Mesendoderm (in vitro differentiated cells): ENCODE results near the gene DCXR.

ENCODE experiments used
- DNase-seq: peaks from one replicate; pipeline ENCODE4 v3.0.0; 2013
- H2AK5ac ChIP-seq: 2 replicates; pipeline ENCODE4 v1.6.1; 2013; ENCODE audit warnings: low read length, inconsistent platforms
- H2BK120ac ChIP-seq: 2 replicates; pipeline ENCODE4 v1.6.1; 2013; ENCODE audit warnings: low read depth, mild to moderate bottlenecking, low read length, moderate library complexity, mixed read lengths
- H2BK15ac ChIP-seq: replicated peaks from 2 replicates; pipeline ENCODE4 v1.6.1; 2013; ENCODE audit warnings: low read depth, mild to moderate bottlenecking, moderate library complexity
- H2BK5ac ChIP-seq: 2 replicates; pipeline ENCODE4 v1.6.1; 2013; ENCODE audit warnings: low read length, inconsistent platforms
- H3K18ac ChIP-seq: 2 replicates; pipeline ENCODE4 v1.6.1; 2013; ENCODE audit warnings: mild to moderate bottlenecking, low read length, mixed read lengths
- H3K23ac ChIP-seq: one replicate; pipeline ENCODE4 v1.6.1; 2013; ENCODE audit warnings: low read length
- H3K27ac ChIP-seq: 2 replicates; pipeline ENCODE4 v1.5.1; 2013; ENCODE audit warnings: low read depth, mild to moderate bottlenecking, inconsistent platforms, low read length, moderate library complexity
- H3K27me3 ChIP-seq: 2 replicates; pipeline ENCODE4 v1.6.1; 2013; ENCODE audit warnings: low read length, control low read depth, mild to moderate bottlenecking, inconsistent platforms; ENCODE audit not compliant: insufficient read depth, poor library complexity
- H3K36me3 ChIP-seq: 2 replicates; pipeline ENCODE4 v1.6.1; 2013; ENCODE audit warnings: low read length, inconsistent platforms; ENCODE audit not compliant: control insufficient read depth, insufficient read depth
- H3K4ac ChIP-seq: one replicate; pipeline ENCODE4 v1.6.1; 2013; ENCODE audit warnings: low read depth, mild to moderate bottlenecking, low read length, moderate library complexity
- H3K4me1 ChIP-seq: 2 replicates; pipeline ENCODE4 v1.6.1; 2013; ENCODE audit warnings: low read depth, low read length, inconsistent platforms; ENCODE audit not compliant: control insufficient read depth
- H3K4me2 ChIP-seq: 2 replicates; pipeline ENCODE4 v1.6.1; 2013; ENCODE audit warnings: low read length
- H3K4me3 ChIP-seq: 2 replicates; pipeline ENCODE4 v1.5.1; 2013; ENCODE audit warnings: mild to moderate bottlenecking, low read length
- H3K56ac ChIP-seq: one replicate; pipeline ENCODE4 v1.6.1; 2013; ENCODE audit warnings: low read length
- H3K79me1 ChIP-seq: 2 replicates; pipeline ENCODE4 v1.6.1; 2013; ENCODE audit warnings: low read length, inconsistent platforms
- H3K79me2 ChIP-seq: 2 replicates; pipeline ENCODE4 v1.6.1; 2013; ENCODE audit warnings: mild to moderate bottlenecking, low read length; ENCODE audit not compliant: control insufficient read depth, insufficient read depth
- H3K9ac ChIP-seq: 2 replicates; pipeline ENCODE4 v1.6.1; 2013; ENCODE audit warnings: low read length, inconsistent platforms
- H4K5ac ChIP-seq: one replicate; pipeline ENCODE4 v1.6.1; 2013; ENCODE audit warnings: low read length
- H4K8ac ChIP-seq: one replicate; pipeline ENCODE4 v1.6.1; 2013; ENCODE audit warnings: low read depth, mild to moderate bottlenecking, control low read depth, low read length, moderate library complexity
- WGBS: extraction: QIAGEN DNeasy Blood & Tissue Kit; methylation state at CpG from one replicate; pipeline ENCODE4 v1.1.7; 2013; ENCODE audit warnings: low lambda C conversion rate, missing lambda C conversion rate; ENCODE audit not compliant: insufficient coverage; ENCODE audit errors: extremely low coverage; 5-methylcytosine and 5-hydroxymethylcytosine counted together

The DCXR gene

GRCh38 chr17:82031303-82031884, 6.1 kb downstream of the DCXR start, which contains the start of gene RAC3:
Gene RAC3, plus strand, starts transcription at chr17:82031678. Its CDS starts 84 bp downstream, at chr17:82031762.
- Histone ChIP-seq H3K4ac (no peak within 1 kb of the TSS), H3K36me3 (no peaks in the 10 kb centered on the region), H3K79me1 (no peaks in the 10 kb centered on the region), H2BK15ac (no peak within 1 kb of the TSS), H3K23ac (peak within 1 kb of the TSS; percentile 99), H3K4me3 (peak within 1 kb of the TSS; percentile 60), H3K27ac (peak within 1 kb of the TSS; percentile 22), H3K56ac (peak within 1 kb of the TSS; percentile 96), H3K79me2 (no peaks in the 10 kb centered on the region), H3K4me2 (peak within 1 kb of the TSS; percentile 70), H3K18ac (peak within 1 kb of the TSS; percentile 40), H2BK120ac (no peak within 1 kb of the TSS), H2BK5ac (no peak within 1 kb of the TSS), H2AK5ac (peak within 1 kb of the TSS; percentile 11), H4K8ac (no peak within 1 kb of the TSS), H3K9ac (peak within 1 kb of the TSS; percentile 92), H3K4me1 (no peaks in the 10 kb centered on the region), H3K27me3 (no peaks in the 10 kb centered on the region), H4K5ac (no peak within 1 kb of the TSS)
- no CpG with 5 or more reads among the region's 96 CpGs for WGBS
- peak; percentile 60 for DNase-seq

- WGBS: no CpG with 5 or more reads among the region's 94 CpGs
- H3K36me3 ChIP-seq: no peaks in the 10 kb centered on the region
- H4K5ac ChIP-seq: no peak overlapping the region
- H3K56ac ChIP-seq: peak overlapping the region; percentile 84
- H4K8ac ChIP-seq: no peak overlapping the region
- H3K27me3 ChIP-seq: no peaks in the 10 kb centered on the region
- H3K4ac ChIP-seq: no peak overlapping the region
- no peak overlapping the region for H2BK120ac ChIP-seq
- peak overlapping the region; percentile 99 for H3K23ac ChIP-seq
- H3K18ac ChIP-seq: peak overlapping the region; percentile 40
- no peak overlapping the region for H2BK15ac ChIP-seq
- no peak overlapping the region for H2BK5ac ChIP-seq
- no peaks in the 10 kb centered on the region for H3K79me2 ChIP-seq
- peak overlapping the region; percentile 22 for H3K27ac ChIP-seq
- H2AK5ac ChIP-seq: no peak overlapping the region
- peak overlapping the region; percentile 74 for H3K9ac ChIP-seq
- peak overlapping the region; percentile 52 for H3K4me2 ChIP-seq
- no peaks in the 10 kb centered on the region for H3K79me1 ChIP-seq
- H3K4me3 ChIP-seq: peak overlapping the region; percentile 37
- peak; percentile 83 for DNase-seq
- no peaks in the 10 kb centered on the region for H3K4me1 ChIP-seq
These were observed 6.8 kb downstream of the DCXR start for GRCh38 chr17:82030470-82031302.

GRCh38 chr17:82029990-82030469, 7.5 kb downstream of the DCXR start:
- Histone ChIP-seq H2AK5ac (no peak overlapping the region), H3K4me1 (no peaks in the 10 kb centered on the region), H3K23ac (no peak overlapping the region), H3K18ac (no peak overlapping the region), H3K36me3 (no peaks in the 10 kb centered on the region), H3K27ac (no peak overlapping the region), H3K56ac (no peak overlapping the region), H3K27me3 (no peaks in the 10 kb centered on the region), H3K4me2 (no peak overlapping the region), H4K8ac (no peak overlapping the region), H3K4ac (no peak overlapping the region), H4K5ac (no peak overlapping the region), H3K4me3 (no peak overlapping the region), H2BK15ac (no peak overlapping the region), H2BK5ac (no peak overlapping the region), H2BK120ac (no peak overlapping the region), H3K79me1 (no peaks in the 10 kb centered on the region), H3K79me2 (no peaks in the 10 kb centered on the region), H3K9ac (no peak overlapping the region)
- WGBS: no CpG with 5 or more reads among the region's 31 CpGs
- DNase-seq: no peak

- Histone ChIP-seq H3K4me3 (no peak overlapping the region), H2BK15ac (no peak overlapping the region), H3K27ac (no peak overlapping the region), H2AK5ac (no peak overlapping the region), H2BK120ac (no peak overlapping the region), H3K36me3 (no peaks in the 10 kb centered on the region), H3K23ac (no peak overlapping the region), H4K5ac (no peak overlapping the region), H3K56ac (no peak overlapping the region), H3K4ac (no peak overlapping the region), H3K27me3 (no peaks in the 10 kb centered on the region), H3K4me1 (no peaks in the 10 kb centered on the region), H2BK5ac (no peak overlapping the region), H3K18ac (no peak overlapping the region), H3K79me1 (no peaks in the 10 kb centered on the region), H3K9ac (no peak overlapping the region), H3K4me2 (no peak overlapping the region), H4K8ac (no peak overlapping the region), H3K79me2 (no peaks in the 10 kb centered on the region)
- no CpG with 5 or more reads among the region's 16 CpGs for WGBS
- no peak for DNase-seq
These were observed 8.1 kb downstream of the DCXR start for GRCh38 chr17:82029391-82029790.

- no peak overlapping the region for H2BK120ac ChIP-seq
- H3K79me1 ChIP-seq: no peaks in the 10 kb centered on the region
- no peak overlapping the region for H2BK15ac ChIP-seq
- no peak overlapping the region for H3K4me3 ChIP-seq
- no peak overlapping the region for H2BK5ac ChIP-seq
- no peaks in the 10 kb centered on the region for H3K36me3 ChIP-seq
- H2AK5ac ChIP-seq: no peak overlapping the region
- H3K27ac ChIP-seq: no peak overlapping the region
- H3K18ac ChIP-seq: no peak overlapping the region
- no peak overlapping the region for H4K8ac ChIP-seq
- DNase-seq: no peak
- H3K23ac ChIP-seq: no peak overlapping the region
- H3K4me2 ChIP-seq: no peak overlapping the region
- no peaks in the 10 kb centered on the region for H3K79me2 ChIP-seq
- no peaks in the 10 kb centered on the region for H3K4me1 ChIP-seq
- no peaks in the 10 kb centered on the region for H3K27me3 ChIP-seq
- H3K4ac ChIP-seq: no peak overlapping the region
- WGBS: no CpG with 5 or more reads among the region's 9 CpGs
- H3K9ac ChIP-seq: no peak overlapping the region
- H3K56ac ChIP-seq: no peak overlapping the region
- no peak overlapping the region for H4K5ac ChIP-seq
These were observed 8.5 kb downstream of the DCXR start for GRCh38 chr17:82028966-82029365.
